Body of pancreas (tissue), 4 donors: ENCODE data around the gene SCAF8. TPM values are rescaled to one million over a fixed set of nuclear protein-coding genes. Genes with fewer than 3 reads are reported as not detected.

Experiments used
- ATAC-seq: fragments of 150-250 bp; one replicate; pipeline ENCODE4 v1.9.1; 2016
- DNase-seq, 4 donors: peaks; one replicate each; pipeline ENCODE4 v3.0.0-alpha.2; 2019
- H3K27ac ChIP-seq, 4 donors: fragments of 200-600 bp; sonication (generic); 1 replicate in 3 of 4; 2 replicates in 1 of 4; pipeline versions ENCODE4 v1.5.1 to v1.6.1; 2016 to 2019; ENCODE audit warnings: mild to moderate bottlenecking in 1 of 4, mixed read lengths in 1 of 4, moderate library complexity in 1 of 4
- H3K27me3 ChIP-seq, 2 donors: fragments of 200-600 bp; sonication (generic); one replicate each; pipeline ENCODE4 v1.6.0; 2016; ENCODE audit warnings: mild to moderate bottlenecking in 1 of 2
- H3K36me3 ChIP-seq, 2 donors: fragments of 200-600 bp; sonication (generic); replicated peaks in 1 of 2; 2 replicates each; pipeline ENCODE4 v1.5.1; 2016; ENCODE audit warnings: low read depth in 2 of 2; ENCODE audit not compliant: insufficient read depth in 1 of 2
- H3K4me1 ChIP-seq: fragments of 200-600 bp; sonication (generic); one replicate; pipeline ENCODE4 v1.6.0; 2016
- H3K4me3 ChIP-seq, 2 donors: fragments of 200-600 bp; sonication (generic); 1 replicate in 1 of 2; 2 replicates in 1 of 2; pipeline ENCODE4 v1.5.1; 2016 to 2019
- H3K9me3 ChIP-seq, 3 donors: fragments of 200-600 bp; sonication (generic); 1 replicate in 2 of 3; 2 replicates in 1 of 3; pipeline ENCODE4 v1.5.1; 2016
- CTCF ChIP-seq, 7 experiments: fragments of 450-650 bp in 4 of 7; fragments of 200-600 bp in 3 of 7; sonication (generic) in 3 of 7; IDR thresholded peaks; one replicate each; pipeline ENCODE4 v1.5.1; 2016 to 2019; ENCODE audit warnings: antibody characterized with exemption in 7 of 7
- POLR2A ChIP-seq, 3 donors: fragments of 450-650 bp; IDR thresholded peaks; one replicate each; pipeline ENCODE4 v1.6.1; 2016; ENCODE audit warnings: antibody characterized with exemption in 3 of 3, mild to moderate bottlenecking in 2 of 3
- WGBS, 2 donors: methylation state at CpG; one replicate each; pipeline ENCODE4 v1.1.5; 2017; 5-methylcytosine and 5-hydroxymethylcytosine counted together
- intact Hi-C: fragments of 100-400 bp; cut with DNase I; formaldehyde crosslinking; loops from one replicate; pipeline ENCODE4 v1.15.1; 2023
- total RNA-seq, 2 donors: library from RNA; depleted of rRNA; stranded (reverse); fragments of >200 nt; gene quantifications; one replicate each; pipeline ENCODE4 v1.1.0, GENCODE V29; 2016

Gene SCAF8
- total RNA-seq, 2 donors from 2014 or later: 23.6 to 24.1 TPM

GRCh38 chr6:154690857-154691256 lies 42.4 kb upstream of the SCAF8 start:
- no peak overlapping the region for H3K4me3 ChIP-seq
- H3K36me3 ChIP-seq: no peaks in the 10 kb centered on the region
- no peak for ATAC-seq
- no peaks in the 10 kb centered on the region for H3K27me3 ChIP-seq
- intact Hi-C loops: no loop called here
- WGBS, 2 donors: 82 to 85% methylated on average over 4 of the region's 4 CpGs
- no peak overlapping the region for H3K27ac ChIP-seq
- DNase-seq: no peak
- H3K9me3 ChIP-seq: no peaks in the 10 kb centered on the region
- no peaks in the 10 kb centered on the region for H3K4me1 ChIP-seq
- TF ChIP-seq CTCF (IDR thresholded peaks at IDR 0.05) (no peak), POLR2A (IDR thresholded peaks at IDR 0.05) (no peak)

GRCh38 chr6:154696661-154697060 lies 36.6 kb upstream of the SCAF8 start:
- 78 to 93% methylated on average over 1 of the region's 1 CpG for WGBS, 2 donors
- intact Hi-C loops: no loop called here
- Histone ChIP-seq H3K4me1 (no peaks in the 10 kb centered on the region), H3K27ac (no peak overlapping the region), H3K36me3 (no peaks in the 10 kb centered on the region), H3K27me3 (no peaks in the 10 kb centered on the region), H3K9me3 (no peaks in the 10 kb centered on the region), H3K4me3 (no peak overlapping the region)
- TF ChIP-seq POLR2A (IDR thresholded peaks at IDR 0.05): no peak
- DNase-seq: no peak
- no peak for ATAC-seq

- Histone ChIP-seq H3K4me3 (no peak overlapping the region), H3K4me1 (no peaks in the 10 kb centered on the region), H3K27me3 (no peaks in the 10 kb centered on the region), H3K9me3 (no peaks in the 10 kb centered on the region), H3K36me3 (no peaks in the 10 kb centered on the region), H3K27ac (no peak overlapping the region)
- 44 to 46% methylated on average over 4 of the region's 4 CpGs for WGBS, 2 donors
- no peak for TF ChIP-seq POLR2A (IDR thresholded peaks at IDR 0.05)
- no peak for TF ChIP-seq CTCF (IDR thresholded peaks at IDR 0.05)
- DNase-seq (no peak), ATAC-seq (no peak)
- intact Hi-C loops: no loop called here
These were observed 30.1 kb upstream of the SCAF8 start for GRCh38 chr6:154703124-154703523.

- Histone ChIP-seq H3K27ac (no peak overlapping the region), H3K9me3 (no peaks in the 10 kb centered on the region), H3K27me3 (no peaks in the 10 kb centered on the region), H3K4me3 (no peak overlapping the region), H3K4me1 (no peaks in the 10 kb centered on the region), H3K36me3 (no peaks in the 10 kb centered on the region)
- 41 to 45% methylated on average over 8 of the region's 8 CpGs for WGBS, 2 donors
- DNase-seq (peak in 3 of 4 donors; percentile 11 to 21 (median 12)), ATAC-seq (no peak)
- peak in 4 of 7 experiments; percentile 22 to 52 (median 32) for TF ChIP-seq CTCF (IDR thresholded peaks at IDR 0.05)
- no peak for TF ChIP-seq POLR2A (IDR thresholded peaks at IDR 0.05)
- intact Hi-C loops: no loop called here
These were observed 27.6 kb upstream of the SCAF8 start for GRCh38 chr6:154705471-154706113.

- H3K27ac ChIP-seq: no peak overlapping the region
- no peak for ATAC-seq
- H3K27me3 ChIP-seq: no peaks in the 10 kb centered on the region
- DNase-seq: no peak
- no peak for TF ChIP-seq CTCF (IDR thresholded peaks at IDR 0.05)
- no peak for TF ChIP-seq POLR2A (IDR thresholded peaks at IDR 0.05)
- intact Hi-C loops: no loop called here
- no peaks in the 10 kb centered on the region for H3K9me3 ChIP-seq
- WGBS, 2 donors: 83 to 86% methylated on average over 2 of the region's 2 CpGs
- no peaks in the 10 kb centered on the region for H3K4me1 ChIP-seq
- H3K36me3 ChIP-seq: no peaks in the 10 kb centered on the region
- H3K4me3 ChIP-seq: no peak overlapping the region
These were observed 26.8 kb upstream of the SCAF8 start for GRCh38 chr6:154706389-154706788.
